HCT116 (cell line): Measurements from ENCODE around the gene RGS6. TPM values are rescaled to one million over a fixed set of nuclear protein-coding genes. Genes with fewer than 3 reads are reported as not detected.

ENCODE experiments used
- ATAC-seq: fragments of 200-7000 bp; cut with Tn5 transposase; 2 replicates; pipeline ENCODE4 v1.9.1; 2020; ENCODE audit warnings: mild to moderate bottlenecking, moderate library complexity
- BruUV-seq: library from RNA; stranded (reverse); fragments of 400-500 nt; replicated peaks from 2 replicates; lab custom pipeline; 2021; lab: Mats Ljungman, UMichigan
- CTCF ChIA-PET: fragments of 300-600 bp; sonication (Branson Sonifier 250); formaldehyde crosslinking; loops from one replicate; lab custom pipeline; 2021; ENCODE audit warnings: antibody characterized with exemption; lab: Charles Lee
- POLR2A ChIA-PET: fragments of 300-600, 350-600 bp; sonication (Branson Sonifier 250); formaldehyde crosslinking; loops from one replicate; lab custom pipeline; 2021; ENCODE audit warnings: antibody characterized with exemption; lab: Charles Lee
- RAD21 ChIA-PET, 2 experiments: fragments of 300-600 bp; sonication (Branson Sonifier 250); formaldehyde crosslinking; loops; one replicate each; lab custom pipeline; 2023; ENCODE audit warnings: low total read pairs in 2 of 2; ENCODE audit not compliant: uncharacterized antibody in 2 of 2, unreplicated experiment in 2 of 2, low non-redundant PET in 1 of 2; lab: Charles Lee
- DNase-seq: peaks from one replicate; pipeline ENCODE4 v3.0.0-alpha.2; 2010; ENCODE audit warnings: low read depth, low spot score
- H2AFZ ChIP-seq: fragments of 200-600 bp; shearing (Covaris generic), sonication (generic); 2 replicates; pipeline ENCODE4 v1.6.1; 2017; ENCODE audit warnings: low read depth, mixed run types, mixed read lengths, antibody characterized with exemption, low read length; ENCODE audit not compliant: poor library complexity, severe bottlenecking
- H3K27ac ChIP-seq: 2 replicates; pipeline ENCODE4 v1.5.1; 2012; ENCODE audit warnings: low read depth, low read length
- H3K27me3 ChIP-seq: fragments of 200-600 bp; sonication (generic); 2 replicates; pipeline ENCODE4 v1.6.1; 2016; ENCODE audit warnings: mixed run types, low read length, mixed read lengths; ENCODE audit not compliant: insufficient read depth
- H3K36me3 ChIP-seq, 2 experiments: fragments of 200-500 bp in 1 of 2; fragments of 200-600 bp in 1 of 2; sonication (Bioruptor generic) in 1 of 2; sonication (generic) in 1 of 2; 2 replicates each; pipeline versions ENCODE4 v1.5.1 to v1.6.1; 2014 to 2016; ENCODE audit warnings: low read length in 2 of 2, inconsistent platforms in 1 of 2, mixed read lengths in 1 of 2, mixed run types in 1 of 2; ENCODE audit not compliant: insufficient read depth in 2 of 2, control insufficient read depth in 1 of 2
- H3K4me1 ChIP-seq, 2 experiments: fragments of 200-600 bp in 1 of 2; sonication (generic) in 1 of 2; 2 replicates each; pipeline versions ENCODE4 v1.5.1 to v1.6.1; 2012 to 2017; ENCODE audit warnings: low read length in 2 of 2, inconsistent platforms in 1 of 2, mild to moderate bottlenecking in 1 of 2, mixed read lengths in 1 of 2, mixed run types in 1 of 2, moderate library complexity in 1 of 2; ENCODE audit not compliant: insufficient read depth in 2 of 2, control insufficient read depth in 1 of 2
- H3K4me2 ChIP-seq: fragments of 200-600 bp; sonication (generic); 2 replicates; pipeline ENCODE4 v1.6.1; 2017; ENCODE audit warnings: mixed run types, low read length, mixed read lengths
- H3K4me3 ChIP-seq, 2 experiments: fragments of 200-600 bp in 1 of 2; sonication (generic) in 1 of 2; replicated peaks in 1 of 2; 2 replicates each; pipeline ENCODE4 v1.5.1; 2011 to 2016; ENCODE audit warnings: low read length in 2 of 2, control low read depth in 1 of 2, low read depth in 1 of 2, mild to moderate bottlenecking in 1 of 2, mixed read lengths in 1 of 2, mixed run types in 1 of 2
- H3K79me2 ChIP-seq: fragments of 200-600 bp; sonication (generic); 2 replicates; pipeline ENCODE4 v1.6.1; 2017; ENCODE audit warnings: mild to moderate bottlenecking, mixed run types, low read length, moderate library complexity, mixed read lengths; ENCODE audit not compliant: insufficient read depth
- H3K9ac ChIP-seq: fragments of 200-600 bp; sonication (generic); 2 replicates; pipeline ENCODE4 v1.6.1; 2016; ENCODE audit warnings: low read length, mixed read lengths
- H3K9me2 ChIP-seq: fragments of 200-600 bp; sonication (generic), shearing (Covaris generic); 2 replicates; pipeline ENCODE4 v1.6.1; 2017; ENCODE audit warnings: mixed run types, mild to moderate bottlenecking, moderate library complexity; ENCODE audit not compliant: insufficient read depth
- H3K9me3 ChIP-seq, 2 experiments: fragments of 200-500 bp in 1 of 2; fragments of 200-600 bp in 1 of 2; sonication (Bioruptor generic) in 1 of 2; sonication (generic) in 1 of 2; 2 replicates each; pipeline ENCODE4 v1.6.1; 2014 to 2017; ENCODE audit warnings: low read length in 2 of 2, mixed read lengths in 2 of 2, inconsistent platforms in 1 of 2, low read depth in 1 of 2, mild to moderate bottlenecking in 1 of 2, mixed run types in 1 of 2, moderate library complexity in 1 of 2; ENCODE audit not compliant: control insufficient read depth in 1 of 2, insufficient read depth in 1 of 2
- H4K20me1 ChIP-seq: fragments of 200-600 bp; sonication (generic), shearing (Covaris generic); 2 replicates; pipeline ENCODE4 v1.6.1; 2017; ENCODE audit warnings: mixed run types, mild to moderate bottlenecking, moderate library complexity; ENCODE audit not compliant: insufficient read depth
- CEBPB ChIP-seq: IDR thresholded peaks from 2 replicates; pipeline ENCODE4 v1.6.1; 2012; ENCODE audit warnings: low read depth
- EZH2 ChIP-seq: fragments of 200-600 bp; sonication (generic); IDR thresholded peaks from 2 replicates; pipeline ENCODE4 v1.6.1; 2017; ENCODE audit warnings: antibody characterized with exemption, mixed run types
- POLR2A ChIP-seq: IDR thresholded peaks from 2 replicates; pipeline ENCODE4 v1.7.0; 2011; ENCODE audit warnings: borderline replicate concordance; ENCODE audit not compliant: insufficient read depth, insufficient read length; ENCODE audit errors: extremely low read depth
- YY1 ChIP-seq: IDR thresholded peaks from 2 replicates; pipeline ENCODE4 v1.6.1; 2011; ENCODE audit warnings: low read length, low read depth, moderate library complexity, mild to moderate bottlenecking; ENCODE audit not compliant: insufficient replicate concordance; ENCODE audit errors: extremely low read depth
- ZNF274 ChIP-seq: fragments of 200-500 bp; sonication (Bioruptor generic); IDR thresholded peaks from 2 replicates; pipeline ENCODE4 v1.6.1; 2014; ENCODE audit warnings: mild to moderate bottlenecking, low read depth, low read length, inconsistent platforms
- intact Hi-C: fragments of 100-400 bp; cut with micrococcal nuclease; formaldehyde crosslinking; loops from 2 replicates; pipeline ENCODE4 v1.10.0; 2022
- total RNA-seq: library from RNA; stranded (reverse); gene quantifications from one replicate; pipeline ENCODE4 v1.2.1, GENCODE V29; 2021; ENCODE audit not compliant: unreplicated experiment
- TF ChIP-seq, protein P1 (sequence below): IDR thresholded peaks from 2 replicates; pipeline ENCODE4 v1.6.1; 2012

The RGS6 gene
- total RNA-seq, 1 experiment from 2014 or later: 4.7 TPM

DNA sequence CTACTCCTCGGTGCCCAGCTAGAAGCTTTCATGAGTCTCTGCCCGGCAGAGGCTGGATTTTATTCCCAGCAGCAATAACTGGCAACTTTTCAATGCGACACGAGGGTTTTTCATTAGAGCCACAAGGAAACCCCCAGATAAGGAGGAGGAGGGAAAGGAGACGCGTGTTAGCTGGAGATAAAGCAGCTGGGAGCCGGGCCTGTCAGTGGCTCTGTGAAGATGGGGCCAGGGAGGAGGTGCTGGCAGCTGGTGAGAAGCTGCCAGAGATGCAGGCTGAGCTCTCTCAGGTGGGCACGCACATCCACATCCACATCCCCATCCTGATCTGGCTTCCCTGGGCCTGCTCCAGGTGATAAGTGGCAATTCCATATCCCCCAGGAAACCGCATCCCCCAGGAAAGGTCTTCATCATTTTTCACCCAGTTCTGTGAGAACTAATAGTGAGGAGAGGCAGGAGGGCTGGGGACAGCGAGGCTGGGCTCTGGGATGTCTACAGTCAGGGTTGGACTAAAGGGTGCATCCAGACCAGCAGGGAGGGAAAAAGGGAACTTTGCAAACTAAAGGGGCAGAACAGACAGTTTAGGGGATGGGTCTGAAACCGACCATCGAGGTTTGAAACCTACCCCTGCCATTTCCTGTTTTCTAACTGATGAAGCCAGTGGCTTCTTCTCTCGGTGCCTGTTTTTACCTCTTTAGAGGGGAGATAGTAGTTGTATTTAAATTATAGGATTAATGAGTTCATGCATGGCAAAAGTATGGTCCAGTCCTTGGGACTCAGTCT lies 548.4 kb downstream of the RGS6 start:
- Histone ChIP-seq H4K20me1 (no peaks in the 10 kb centered on the region), H3K36me3 (no peaks in the 10 kb centered on the region), H3K27me3 (no peaks in the 10 kb centered on the region), H3K4me3 (no peak overlapping the region), H3K9ac (no peak overlapping the region), H3K79me2 (no peaks in the 10 kb centered on the region), H3K27ac (no peak overlapping the region), H2AFZ (no peak overlapping the region), H3K4me1 (peaks cover 21 to 30% of the 10 kb centered on the region in 2 experiments), H3K9me2 (no peaks in the 10 kb centered on the region), H3K9me3 (peaks cover 0 to 6% of the 10 kb centered on the region in 2 experiments; a peak in 1 of 4 replicates)
- RAD21 ChIA-PET: no interaction called here
- no TSS peak for BruUV-seq
- POLR2A ChIA-PET: no interaction called here
- no peak for ATAC-seq
- intact Hi-C loops: no loop called here
- CTCF ChIA-PET: no interaction called here
- TF ChIP-seq EZH2 (no peak), YY1 (no peak)
- TF ChIP-seq, all 23 proteins: peak for 0
- no peak overlapping the region for H3K4me2 ChIP-seq
- DNase-seq: no peak

DNA sequence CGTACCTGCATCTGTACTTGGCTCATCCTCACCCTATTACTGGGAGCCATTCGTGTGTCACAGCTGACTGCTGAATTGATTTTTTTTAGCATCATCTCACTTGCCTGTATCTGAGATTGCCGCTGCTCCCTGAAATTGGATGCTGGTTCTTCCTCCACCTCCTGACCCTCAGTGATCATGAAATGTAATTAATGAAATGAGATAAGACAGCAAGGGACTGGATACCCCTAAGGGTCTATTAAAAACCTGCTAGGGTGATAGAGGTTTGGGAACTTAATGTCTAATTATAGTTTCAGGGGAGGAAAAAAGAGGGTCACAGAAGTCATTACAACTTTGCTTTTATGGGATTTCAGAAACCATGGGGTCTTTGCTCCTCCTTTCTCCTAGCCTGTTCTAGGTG lies 551.1 kb downstream of the RGS6 start:
- Histone ChIP-seq H4K20me1 (no peaks in the 10 kb centered on the region), H3K4me1 (peaks cover 0 to 6% of the 10 kb centered on the region in 2 experiments; a peak in 1 of 4 replicates), H3K4me2 (no peak overlapping the region), H3K79me2 (no peaks in the 10 kb centered on the region), H3K9me2 (no peaks in the 10 kb centered on the region), H3K36me3 (no peaks in the 10 kb centered on the region), H3K27me3 (no peaks in the 10 kb centered on the region), H3K9ac (no peak overlapping the region), H3K4me3 (no peak overlapping the region), H3K9me3 (peaks cover 0 to 6% of the 10 kb centered on the region in 2 experiments; a peak in 2 of 4 replicates), H3K27ac (no peak overlapping the region), H2AFZ (no peak overlapping the region)
- POLR2A ChIA-PET: no interaction called here
- CTCF ChIA-PET: interaction anchor here (1.0 kb wide), 1 partner anchor 33 kb away, joined by 3 read pairs; no protein-coding TSS in a partner anchor
- TF ChIP-seq ZNF274 (no peak), POLR2A (no peak), CEBPB (no peak)
- TF ChIP-seq, protein P1, sequence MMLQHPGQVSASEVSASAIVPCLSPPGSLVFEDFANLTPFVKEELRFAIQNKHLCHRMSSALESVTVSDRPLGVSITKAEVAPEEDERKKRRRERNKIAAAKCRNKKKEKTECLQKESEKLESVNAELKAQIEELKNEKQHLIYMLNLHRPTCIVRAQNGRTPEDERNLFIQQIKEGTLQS: no peak
- DNase-seq (no peak), ATAC-seq (no peak)
- intact Hi-C loops: no loop called here
- RAD21 ChIA-PET: no interaction called here
- no TSS peak for BruUV-seq
